Measurements from ENCODE around the gene PDIA6. TPM values are rescaled to one million over a fixed set of nuclear protein-coding genes. Genes with fewer than 3 reads are reported as not detected.

The PDIA6 gene
- total RNA-seq, 2 experiments from 2014 or later: 25.5 to 26.3 TPM

DNA sequence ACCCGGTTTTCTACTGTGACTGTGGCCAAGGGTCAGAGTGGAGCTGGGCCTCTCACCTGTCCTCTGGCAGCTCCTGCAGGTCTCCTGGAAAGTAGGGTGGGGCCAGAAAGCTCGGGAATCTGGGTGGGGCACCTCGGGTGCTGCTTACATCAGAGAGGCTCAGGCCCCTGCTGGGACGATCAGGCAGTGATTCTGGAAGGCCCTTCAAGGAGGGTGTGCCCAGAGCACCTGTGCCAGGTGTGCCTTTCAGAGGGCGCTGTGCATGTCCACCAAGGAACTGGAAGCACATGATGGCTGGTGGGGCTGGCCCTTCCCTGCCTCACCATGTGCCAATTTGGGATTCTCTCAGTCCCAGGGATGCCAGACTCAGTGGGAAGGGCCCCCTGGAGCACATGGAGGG is 47.1 kb downstream of the PDIA6 start:
- H3K36me3 ChIP-seq (ENCODE audit: insufficient read depth, low read length): no peaks in the 10 kb centered on the region
- intact Hi-C loops (cut with DNase I, micrococcal nuclease): no loop called here
- H3K9me3 ChIP-seq (ENCODE audit: control insufficient read depth in 1 of 2, insufficient read depth in 1 of 2, low read length in 2 of 2): no peaks in the 10 kb centered on the region
- H3K9me3 Mint-ChIP-seq: no peaks in the 10 kb centered on the region
- H3K4me1 Mint-ChIP-seq (ENCODE audit: low read depth): no peaks in the 10 kb centered on the region
- no peak overlapping the region for H3K27ac ChIP-seq (ENCODE audit: low read depth in 1 of 2, low read length in 2 of 2)
- DNase-seq: no peak
- H3K4me3 ChIP-seq (ENCODE audit: low read length): no peak overlapping the region
- no peak overlapping the region for H3K27ac Mint-ChIP-seq
- H3K4me1 ChIP-seq (ENCODE audit: insufficient read depth, low read length): no peaks in the 10 kb centered on the region
- POLR2A ChIA-PET: no interaction called here
- H3K4me3 Mint-ChIP-seq: no peak overlapping the region
- H3K27me3 Mint-ChIP-seq: no peaks in the 10 kb centered on the region
- CTCF ChIA-PET: interaction anchor here (1.0 kb wide), 1 partner anchor 67 kb away, joined by 3 read pairs; no protein-coding TSS in a partner anchor
- ATAC-seq (ENCODE audit: poor library complexity): no peak
- H3K27me3 ChIP-seq (ENCODE audit: control insufficient read depth in 1 of 2, insufficient read depth in 2 of 2, low read length in 2 of 2): no peaks in the 10 kb centered on the region
- TF ChIP-seq CTCF (IDR thresholded peaks at IDR 0.05): no peak
- H3K36me3 Mint-ChIP-seq (ENCODE audit: low read depth): no peaks in the 10 kb centered on the region

DNA sequence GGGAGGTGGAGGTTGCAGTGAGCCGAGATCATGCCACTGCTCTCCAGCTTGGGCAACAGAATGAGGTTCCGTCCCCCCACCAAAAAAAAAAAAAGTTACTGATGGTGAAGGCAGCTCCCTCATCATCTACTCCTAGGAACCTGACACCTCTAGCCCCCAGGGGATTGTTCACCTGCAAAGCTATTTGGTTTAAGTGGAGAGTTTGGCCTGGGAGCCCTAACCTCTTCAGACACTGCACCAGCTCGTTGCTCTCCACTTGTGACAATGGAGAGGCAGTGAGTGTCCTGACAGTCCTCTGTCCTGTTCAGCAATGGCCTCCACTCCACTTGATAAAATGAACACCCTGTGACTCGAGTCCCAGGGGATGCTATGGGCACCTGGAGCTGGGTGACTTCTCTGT is 47.7 kb downstream of the PDIA6 start:
- Histone ChIP-seq H3K4me1 (ENCODE audit: insufficient read depth, low read length) (no peaks in the 10 kb centered on the region), H3K36me3 (ENCODE audit: insufficient read depth, low read length) (no peaks in the 10 kb centered on the region), H3K27ac (ENCODE audit: low read depth in 1 of 2, low read length in 2 of 2) (no peak overlapping the region), H3K4me3 (ENCODE audit: low read length) (no peak overlapping the region), H3K27me3 (ENCODE audit: control insufficient read depth in 1 of 2, insufficient read depth in 2 of 2, low read length in 2 of 2) (no peaks in the 10 kb centered on the region), H3K9me3 (ENCODE audit: control insufficient read depth in 1 of 2, insufficient read depth in 1 of 2, low read length in 2 of 2) (no peaks in the 10 kb centered on the region)
- Mint-ChIP-seq H3K27me3 (no peaks in the 10 kb centered on the region), H3K9me3 (no peaks in the 10 kb centered on the region), H3K36me3 (ENCODE audit: low read depth) (no peaks in the 10 kb centered on the region), H3K27ac (no peak overlapping the region), H3K4me1 (ENCODE audit: low read depth) (no peaks in the 10 kb centered on the region), H3K4me3 (no peak overlapping the region)
- POLR2A ChIA-PET: no interaction called here
- intact Hi-C loops (cut with DNase I, micrococcal nuclease): no loop called here
- ATAC-seq (ENCODE audit: poor library complexity): no peak
- CTCF ChIA-PET: interaction anchor here (1.0 kb wide), 1 partner anchor 68 kb away, joined by 3 read pairs; no protein-coding TSS in a partner anchor
- no peak for TF ChIP-seq CTCF (IDR thresholded peaks at IDR 0.05)
- no peak for DNase-seq

DNA sequence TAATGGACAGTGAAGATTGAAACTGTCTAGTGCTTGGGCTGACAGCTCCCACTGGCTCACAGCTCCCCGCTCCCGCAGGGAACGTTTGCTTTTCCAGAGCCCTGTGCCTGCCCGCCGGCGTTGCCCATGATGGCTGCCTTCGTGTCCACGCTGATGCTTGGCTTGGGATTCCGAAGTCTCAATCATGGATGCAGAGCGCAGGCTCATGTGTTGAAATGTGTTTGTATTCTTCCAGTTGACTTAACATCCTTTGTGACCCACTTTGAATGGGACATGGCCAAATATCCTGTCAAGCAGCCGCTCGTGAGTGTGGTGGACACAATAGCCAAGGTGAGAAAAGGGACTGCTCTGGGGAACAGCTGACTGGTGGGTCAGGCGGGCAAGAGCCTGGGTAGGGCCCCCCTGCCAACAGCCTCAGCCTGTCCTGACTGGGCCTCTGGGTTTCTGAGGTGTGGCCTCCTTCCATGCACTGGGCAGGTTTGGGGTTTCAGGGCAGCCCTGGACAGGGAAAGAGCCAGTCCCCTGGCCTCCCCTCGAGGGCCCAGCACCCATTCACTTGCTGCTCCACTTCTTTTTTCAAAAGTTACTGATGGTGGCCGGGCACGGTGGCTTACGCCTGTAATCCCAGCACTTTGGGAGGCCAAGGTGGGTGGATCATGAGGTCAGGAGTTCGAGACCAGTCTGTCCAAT is 48.3 kb downstream of the PDIA6 start:
- Histone ChIP-seq H3K4me1 (ENCODE audit: insufficient read depth, low read length) (no peaks in the 10 kb centered on the region), H3K9me3 (ENCODE audit: control insufficient read depth in 1 of 2, insufficient read depth in 1 of 2, low read length in 2 of 2) (no peaks in the 10 kb centered on the region), H3K27ac (ENCODE audit: low read depth in 1 of 2, low read length in 2 of 2) (no peak overlapping the region), H3K27me3 (ENCODE audit: control insufficient read depth in 1 of 2, insufficient read depth in 2 of 2, low read length in 2 of 2) (no peaks in the 10 kb centered on the region), H3K36me3 (ENCODE audit: insufficient read depth, low read length) (no peaks in the 10 kb centered on the region), H3K4me3 (ENCODE audit: low read length) (no peak overlapping the region)
- intact Hi-C loops (cut with DNase I, micrococcal nuclease): no loop called here
- Mint-ChIP-seq H3K36me3 (ENCODE audit: low read depth) (no peaks in the 10 kb centered on the region), H3K27me3 (no peaks in the 10 kb centered on the region), H3K4me1 (ENCODE audit: low read depth) (no peaks in the 10 kb centered on the region), H3K27ac (no peak overlapping the region), H3K4me3 (no peak overlapping the region), H3K9me3 (no peaks in the 10 kb centered on the region)
- ChIA-PET POLR2A (no interaction called here), CTCF (interaction anchor here (1.0 kb wide), 1 partner anchor 68 kb away, joined by 3 read pairs; no protein-coding TSS in a partner anchor)
- DNase-seq (no peak), ATAC-seq (ENCODE audit: poor library complexity) (no peak)
- no peak for TF ChIP-seq CTCF (IDR thresholded peaks at IDR 0.05)
